ENCODE results near the gene TSPEAR.
"Not testable (repeated sequence)": the region's sequence is repeated elsewhere in the genome, so short reads cannot be mapped to it uniquely, and the experiment has no call there.

Gene TSPEAR

DNA sequence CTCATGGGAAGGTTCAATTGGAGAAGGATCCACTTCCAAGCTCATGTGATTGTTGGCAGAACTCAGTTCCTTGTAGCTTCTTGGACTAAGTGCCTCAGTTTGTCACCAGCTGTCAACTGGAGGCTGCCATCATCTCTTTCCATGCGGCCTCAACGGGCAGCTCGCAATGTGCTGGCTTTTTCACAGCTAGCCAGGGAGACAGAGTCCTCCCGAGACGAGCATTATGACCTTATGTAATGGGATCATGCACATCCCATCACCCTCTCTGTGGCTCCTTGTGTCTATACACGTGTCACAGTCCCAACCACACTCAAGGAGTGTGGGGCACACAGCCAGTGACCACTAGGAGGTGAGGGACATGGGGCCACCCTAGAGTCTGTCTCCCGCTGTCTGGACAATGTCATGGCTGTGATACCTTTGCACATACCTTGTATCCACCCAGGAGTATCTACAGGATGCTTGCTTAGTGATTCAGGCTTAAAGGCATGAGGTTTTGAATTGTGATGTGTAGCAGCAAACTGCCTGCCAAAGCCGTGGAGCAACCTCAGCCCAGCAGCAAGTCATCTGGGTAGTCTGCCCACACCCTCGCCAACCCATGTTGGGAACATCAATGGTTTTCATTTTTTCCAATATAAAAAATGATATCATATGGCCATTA lies 115.2 kb downstream of the TSPEAR start:
- no peaks in the 10 kb centered on the region; the same call in 1 of the 2 replicates for H3K9me3 ChIP-seq (ENCODE audit: control insufficient read depth, insufficient read depth, low read length)
- H3K9ac ChIP-seq (ENCODE audit: low read depth, low read length), result no peak overlapping the region
- H3K36me3 ChIP-seq (ENCODE audit: insufficient read depth, low read length), result no peaks in the 10 kb centered on the region
- peaks cover 4% of the 10 kb centered on the region for H3K4me1 ChIP-seq (ENCODE audit: insufficient read depth, low read length)

- Histone ChIP-seq H3K9me3 (ENCODE audit: control insufficient read depth, insufficient read depth, low read length) (no peaks in the 10 kb centered on the region; the same call in 1 of the 2 replicates), H3K36me3 (ENCODE audit: insufficient read depth, low read length) (no peaks in the 10 kb centered on the region), H3K4me1 (ENCODE audit: insufficient read depth, low read length) (peaks cover 4% of the 10 kb centered on the region), H3K9ac (ENCODE audit: low read depth, low read length) (no peak overlapping the region)
Measured at GRCh38 chr21:44595524-44595923, 115.8 kb downstream of the TSPEAR start.

DNA sequence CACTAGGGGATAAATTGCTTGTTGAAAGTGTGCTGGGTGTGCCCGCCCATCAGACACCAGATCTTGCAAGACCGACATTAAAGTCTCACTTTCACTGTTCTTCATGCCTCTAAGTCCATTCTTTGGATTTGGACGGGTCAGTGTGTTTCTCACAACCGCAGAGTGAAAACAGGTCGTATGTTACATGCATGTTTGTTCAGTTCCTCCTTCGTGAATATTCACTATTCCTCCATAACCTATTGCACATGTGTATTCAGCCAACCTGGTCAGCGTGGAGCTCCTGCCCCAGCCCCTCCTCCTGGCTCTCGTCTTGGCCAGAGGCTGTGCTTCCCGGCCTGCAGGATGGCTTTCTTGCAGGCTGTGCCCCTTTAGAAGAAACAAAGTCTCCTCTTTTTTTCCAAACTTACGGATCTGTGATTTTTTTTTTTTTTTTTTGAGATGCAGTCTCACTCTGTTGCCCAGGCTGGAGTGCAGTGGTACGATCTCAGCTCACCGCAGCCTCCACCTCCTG lies 116.9 kb downstream of the TSPEAR start:
- no peaks in the 10 kb centered on the region for H3K36me3 ChIP-seq (ENCODE audit: insufficient read depth, low read length)
- no peak overlapping the region for H3K9ac ChIP-seq (ENCODE audit: low read depth, low read length)
- H3K9me3 ChIP-seq (ENCODE audit: control insufficient read depth, insufficient read depth, low read length), result no peaks in the 10 kb centered on the region; the same call in 1 of the 2 replicates
- H3K4me1 ChIP-seq (ENCODE audit: insufficient read depth, low read length), result peaks cover 4% of the 10 kb centered on the region

GRCh38 chr21:44593598-44594405 lies 117.6 kb downstream of the TSPEAR start:
- Histone ChIP-seq H3K4me1 (ENCODE audit: insufficient read depth, low read length) (peaks cover 4% of the 10 kb centered on the region), H3K9me3 (ENCODE audit: control insufficient read depth, insufficient read depth, low read length) (no peaks in the 10 kb centered on the region; the same call in 1 of the 2 replicates), H3K36me3 (ENCODE audit: insufficient read depth, low read length) (no peaks in the 10 kb centered on the region), H3K9ac (ENCODE audit: low read depth, low read length) (no peak overlapping the region)

DNA sequence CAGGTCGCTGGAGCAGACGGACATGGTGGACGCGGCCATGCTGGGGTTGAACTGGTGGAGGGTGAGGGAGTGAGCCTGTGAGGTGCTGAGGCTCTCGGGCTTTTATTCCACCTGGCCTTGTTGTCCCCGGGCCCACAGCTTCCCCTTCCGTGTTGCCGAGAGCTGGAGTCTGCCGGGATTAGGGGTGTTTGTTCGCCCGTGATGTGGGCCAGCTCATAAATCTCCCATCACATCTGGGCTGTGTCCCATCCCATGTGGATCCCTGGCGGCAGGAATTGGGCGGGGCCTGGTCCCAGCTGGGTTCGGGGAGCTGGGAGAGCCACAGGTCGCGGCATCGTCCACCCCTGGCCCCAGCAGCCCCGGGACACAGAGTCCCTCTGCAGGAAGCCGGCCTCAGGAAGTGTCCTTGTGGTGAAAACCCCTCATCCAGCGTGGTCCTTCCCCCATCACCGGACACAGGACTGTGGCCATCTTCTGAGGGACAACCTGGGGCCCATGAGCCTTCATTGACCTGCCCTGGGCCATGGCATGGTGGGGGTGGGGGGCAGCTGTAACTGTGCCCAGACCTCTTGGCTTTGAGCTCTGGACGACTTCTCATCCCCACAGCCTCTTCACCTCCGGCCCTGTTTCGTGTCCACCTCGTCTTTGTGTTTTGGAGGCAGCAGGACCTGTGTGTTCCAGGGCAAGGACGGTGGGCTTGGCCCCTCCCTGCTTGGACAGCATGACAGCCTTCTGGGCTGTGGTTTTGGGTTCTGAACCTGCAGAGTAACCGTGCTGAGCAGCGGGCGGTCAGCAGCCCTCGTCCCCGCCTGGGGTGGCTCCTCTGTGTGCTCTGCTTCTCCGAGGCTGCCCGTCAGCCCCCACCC lies 118.7 kb downstream of the TSPEAR start, which contains the start of gene KRTAP10-6:
TSS of gene KRTAP10-6 (minus strand) at position 60 of the 866 bp plus-strand sequence. CDS start at position 39, 21 bp downstream.
- Histone ChIP-seq H3K36me3 (ENCODE audit: insufficient read depth, low read length) (no peaks in the 10 kb centered on the region), H3K4me1 (ENCODE audit: insufficient read depth, low read length) (peaks cover 4% of the 10 kb centered on the region; the same call in 1 of the 2 replicates), H3K9me3 (ENCODE audit: control insufficient read depth, insufficient read depth, low read length) (no peaks in the 10 kb centered on the region), H3K9ac (ENCODE audit: low read depth, low read length) (no peak within 1 kb of the TSS)

DNA sequence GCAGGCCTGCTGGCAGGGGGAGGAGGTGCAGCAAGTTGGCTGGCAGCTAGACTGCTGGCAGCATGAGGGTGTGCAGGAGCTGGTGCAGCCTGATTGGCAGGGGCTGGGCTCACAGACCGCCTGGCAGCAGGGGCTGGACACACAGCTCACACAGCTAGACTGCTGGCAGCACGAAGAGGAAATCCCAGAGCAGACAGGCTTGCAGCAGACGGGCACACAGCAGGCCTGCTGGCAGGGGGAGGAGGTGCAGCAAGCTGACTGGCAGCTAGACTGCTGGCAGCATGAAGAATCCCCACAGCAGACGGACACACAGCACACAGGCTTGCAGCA lies 119.6 kb downstream of the TSPEAR start:
- H3K36me3 ChIP-seq (ENCODE audit: insufficient read depth, low read length); H3K4me1 ChIP-seq (ENCODE audit: insufficient read depth, low read length); H3K9ac ChIP-seq (ENCODE audit: low read depth, low read length); H3K9me3 ChIP-seq (ENCODE audit: control insufficient read depth, insufficient read depth, low read length): not testable (repeated sequence)

DNA sequence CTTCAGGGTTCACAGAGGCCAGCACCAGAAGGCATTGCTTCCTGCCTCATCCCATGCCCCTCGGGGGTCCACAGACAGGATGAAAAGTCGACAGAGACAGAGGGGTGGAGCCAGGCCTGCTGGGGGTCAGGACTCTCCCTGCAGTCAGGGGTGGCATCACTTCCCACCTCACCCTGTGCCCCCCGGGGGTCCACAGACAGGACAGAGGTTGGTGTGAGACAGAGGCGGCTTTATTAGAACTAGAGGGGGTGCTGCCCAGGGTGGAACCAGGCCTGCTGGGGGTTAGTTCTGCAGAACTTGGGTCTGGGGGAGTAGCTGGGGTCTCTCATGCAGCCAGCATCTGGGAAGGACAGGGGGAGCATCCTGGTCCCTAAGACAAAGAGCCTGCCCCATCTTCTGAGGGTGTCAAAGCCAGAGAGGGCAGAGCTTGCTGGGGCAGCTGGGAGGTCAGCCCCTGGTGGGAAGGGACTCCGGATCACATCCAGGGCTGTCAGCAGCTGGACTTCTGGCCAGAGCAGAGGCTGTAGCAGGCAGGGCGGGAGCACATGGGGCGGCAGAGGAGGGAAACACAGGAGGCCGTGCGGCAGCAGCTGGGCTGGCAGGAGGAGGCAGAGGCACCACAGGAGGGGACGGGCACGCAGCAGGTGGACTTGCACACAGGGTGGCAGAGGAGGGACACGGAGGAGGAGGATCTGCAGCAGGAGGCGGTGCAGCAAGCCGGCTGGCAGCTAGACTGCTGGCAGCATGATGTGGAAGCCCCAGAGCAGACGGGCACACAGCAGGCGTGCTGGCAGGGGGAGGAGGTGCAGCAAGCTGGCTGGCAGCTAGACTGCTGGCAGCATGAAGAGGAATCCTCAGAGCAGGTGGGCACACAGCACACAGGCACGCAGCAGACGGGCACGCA lies 120.2 kb downstream of the TSPEAR start:
- not testable (repeated sequence) for H3K36me3 ChIP-seq (ENCODE audit: insufficient read depth, low read length); H3K4me1 ChIP-seq (ENCODE audit: insufficient read depth, low read length); H3K9ac ChIP-seq (ENCODE audit: low read depth, low read length); H3K9me3 ChIP-seq (ENCODE audit: control insufficient read depth, insufficient read depth, low read length)

- Histone ChIP-seq H3K36me3 (ENCODE audit: insufficient read depth, low read length) (no peaks in the 10 kb centered on the region), H3K9me3 (ENCODE audit: control insufficient read depth, insufficient read depth, low read length) (no peaks in the 10 kb centered on the region), H3K4me1 (ENCODE audit: insufficient read depth, low read length) (peaks cover 4% of the 10 kb centered on the region; the same call in 1 of the 2 replicates), H3K9ac (ENCODE audit: low read depth, low read length) (no peak overlapping the region)
Measured at GRCh38 chr21:44590311-44590721, 121.1 kb downstream of the TSPEAR start.

DNA sequence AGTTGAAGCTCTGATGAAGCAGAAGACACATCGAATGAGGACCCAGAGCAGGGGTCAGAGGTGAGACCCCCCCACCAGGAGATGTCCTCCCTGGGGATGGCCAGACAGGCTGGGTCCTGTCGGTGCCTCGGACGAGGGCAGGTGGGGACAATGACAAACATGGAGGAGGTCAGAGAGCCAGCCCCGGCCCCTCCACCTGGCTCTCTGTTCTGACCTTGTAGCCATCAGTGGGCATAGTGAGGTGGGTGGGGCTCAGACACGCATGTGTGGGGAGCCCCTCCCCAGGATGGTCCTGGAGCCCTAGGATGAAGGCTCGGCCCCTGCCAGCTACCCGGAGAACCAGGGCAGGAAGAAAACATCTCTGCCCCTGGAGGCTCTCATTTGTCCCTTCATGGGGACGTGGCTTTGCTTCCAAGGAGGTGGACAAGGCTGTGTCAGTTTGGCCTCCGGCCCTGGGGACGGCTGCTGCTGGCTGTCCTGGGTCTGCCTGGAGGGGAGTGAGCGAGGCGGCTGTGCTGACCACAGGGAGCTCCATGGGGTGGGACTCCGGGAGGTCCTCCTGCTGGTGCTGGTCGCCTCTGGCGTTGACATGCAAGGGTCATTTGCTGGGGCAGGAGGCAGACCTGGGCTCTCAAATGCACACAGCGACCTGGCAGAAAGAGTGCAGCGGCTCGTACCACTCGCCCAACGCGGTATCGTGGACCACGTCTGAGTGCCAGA lies 121.6 kb downstream of the TSPEAR start:
- peaks cover 4% of the 10 kb centered on the region; the same call in 1 of the 2 replicates for H3K4me1 ChIP-seq (ENCODE audit: insufficient read depth, low read length)
- no peaks in the 10 kb centered on the region for H3K9me3 ChIP-seq (ENCODE audit: control insufficient read depth, insufficient read depth, low read length)
- H3K36me3 ChIP-seq (ENCODE audit: insufficient read depth, low read length), result no peaks in the 10 kb centered on the region
- H3K9ac ChIP-seq (ENCODE audit: low read depth, low read length), result no peak overlapping the region

DNA sequence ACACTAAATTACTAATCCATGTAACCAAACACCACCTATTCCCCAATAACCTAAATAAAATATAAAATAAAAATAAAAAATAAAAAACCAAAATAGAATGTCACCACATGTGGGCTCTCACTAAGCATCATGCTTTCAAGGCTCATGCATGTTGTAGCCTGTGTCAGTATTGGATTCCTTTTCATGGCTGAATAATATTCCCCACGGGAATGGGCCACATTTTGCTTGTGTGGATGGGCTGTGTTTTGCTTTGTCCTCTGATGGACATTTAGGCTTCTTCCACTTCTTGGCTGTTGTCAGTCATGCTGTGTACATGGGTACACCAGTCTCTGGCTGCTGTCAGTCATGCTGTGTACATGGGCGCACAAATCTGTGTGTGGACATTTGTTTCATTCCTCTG lies 122.3 kb downstream of the TSPEAR start:
- Histone ChIP-seq H3K9me3 (ENCODE audit: control insufficient read depth, insufficient read depth, low read length) (no peaks in the 10 kb centered on the region), H3K36me3 (ENCODE audit: insufficient read depth, low read length) (no peaks in the 10 kb centered on the region), H3K4me1 (ENCODE audit: insufficient read depth, low read length) (peaks cover 4% of the 10 kb centered on the region; the same call in 1 of the 2 replicates), H3K9ac (ENCODE audit: low read depth, low read length) (no peak overlapping the region)

DNA sequence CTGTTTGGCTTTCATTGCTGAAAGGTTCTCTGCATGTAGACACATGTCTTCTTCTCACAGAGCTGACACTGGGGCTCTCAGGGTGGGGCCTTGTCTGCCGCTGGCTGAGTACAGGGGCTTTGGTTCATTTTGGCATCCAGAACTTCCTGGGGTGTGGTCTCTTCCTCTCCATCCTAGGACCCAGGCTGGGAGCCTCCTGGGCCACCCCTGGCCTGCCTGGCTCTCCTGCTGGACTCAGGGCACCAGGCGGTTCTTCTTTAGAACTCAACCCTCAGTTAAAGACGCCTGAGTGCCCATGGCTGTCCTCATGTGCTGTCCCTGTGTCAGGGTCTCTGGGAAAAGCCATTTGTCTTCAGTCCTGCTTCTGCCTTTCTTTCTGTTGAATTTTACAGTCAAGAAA lies 125.5 kb downstream of the TSPEAR start:
- H3K9me3 ChIP-seq (ENCODE audit: control insufficient read depth, insufficient read depth, low read length), result no peaks in the 10 kb centered on the region; the same call in 1 of the 2 replicates
- H3K9ac ChIP-seq (ENCODE audit: low read depth, low read length), result no peak overlapping the region
- H3K4me1 ChIP-seq (ENCODE audit: insufficient read depth, low read length), result no peaks in the 10 kb centered on the region
- H3K36me3 ChIP-seq (ENCODE audit: insufficient read depth, low read length), result no peaks in the 10 kb centered on the region

DNA sequence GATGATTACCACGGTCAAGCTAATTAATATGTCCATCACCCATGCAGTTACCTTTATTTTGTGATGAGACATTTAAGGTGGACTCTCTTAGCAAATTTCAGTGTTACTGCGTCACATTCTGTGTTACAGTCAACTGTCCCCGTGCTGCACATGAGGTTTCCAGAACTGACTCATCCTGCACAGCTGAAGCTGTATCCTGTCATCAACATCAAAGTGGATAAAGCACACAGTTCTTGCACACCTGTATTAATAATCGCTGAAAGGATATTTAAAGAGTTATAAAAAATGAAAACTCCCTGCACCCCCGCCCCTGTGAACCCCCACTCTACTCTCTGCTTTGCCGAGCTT lies 127.6 kb downstream of the TSPEAR start:
- Histone ChIP-seq H3K9me3 (ENCODE audit: control insufficient read depth, insufficient read depth, low read length) (no peaks in the 10 kb centered on the region; the same call in 1 of the 2 replicates), H3K4me1 (ENCODE audit: insufficient read depth, low read length) (no peaks in the 10 kb centered on the region), H3K9ac (ENCODE audit: low read depth, low read length) (no peak overlapping the region), H3K36me3 (ENCODE audit: insufficient read depth, low read length) (no peaks in the 10 kb centered on the region)

All from ES-I3 (cell line).